HL-60 (cell line): Measurements from ENCODE around the gene SNX9.

Experiments used
- CTCF ChIP-seq: IDR thresholded peaks from one replicate; pipeline ENCODE4 v1.5.1; 2011; ENCODE audit warnings: low read length, control low read depth, inconsistent platforms; ENCODE audit not compliant: insufficient read depth
- POLR2AphosphoS5 ChIP-seq: IDR thresholded peaks from 2 replicates; pipeline ENCODE4 v1.6.1; 2012; ENCODE audit warnings: low read depth
- SPI1 ChIP-seq: IDR thresholded peaks from 2 replicates; pipeline ENCODE4 v1.6.1; 2012; ENCODE audit warnings: low read depth, mild to moderate bottlenecking, borderline replicate concordance

- TF ChIP-seq CTCF (no peak), POLR2AphosphoS5 (no peak), SPI1 (no peak)
Measured at GRCh38 chr6:157867155-157867559, 44.1 kb downstream of the SNX9 start.
